H1 (cell line): Measurements from ENCODE around the gene POP5. TPM values are rescaled to one million over a fixed set of nuclear protein-coding genes. Genes with fewer than 3 reads are reported as not detected.

Source experiments
- ATF2 ChIP-seq: IDR thresholded peaks from 2 replicates; pipeline ENCODE4 v1.6.1; 2012; ENCODE audit warnings: low read length, inconsistent platforms
- JUN ChIP-seq: IDR thresholded peaks from 2 replicates; pipeline ENCODE4 v1.6.1; 2011; ENCODE audit warnings: low read depth, mild to moderate bottlenecking, improper control_type of control experiment, low read length
- polyA plus RNA-seq, 7 experiments: library from polyadenylated mRNA; depleted of rRNA in 3 of 7; stranded (reverse) in 5 of 7; unstranded in 2 of 7; fragments of >200 nt in 5 of 7; fragments of 200-250 nt in 2 of 7; gene quantifications; 1 replicate in 5 of 7; 2 replicates in 1 of 7; 4 replicates in 1 of 7; pipeline versions ENCODE4 v1.2.1 to v1.2.3, GENCODE V29; 2011 to 2013; ENCODE audit warnings: missing spikeins in 2 of 7, mixed read lengths in 2 of 7
- total RNA-seq: library from RNA; stranded (reverse); fragmentation: NEBNext Ultra II Directional; extraction: Animal tissue kit (Norgen Biotek cat#: 25700); gene quantifications from 2 replicates; pipeline ENCODE4 v1.2.1, GENCODE V29; 2021

Gene POP5
- total and polyA plus RNA-seq, 2 of the 8 experiments (the other 6 are each of a cell fraction or from before 2014, with no cell fraction given) = 59.7 to 124 TPM

GRCh38 chr12:120528861-120529525, 52.2 kb downstream of the POP5 start, which contains the start of gene COQ5 (continued):
- TF ChIP-seq ATF2 = peak; percentile 93
- TF ChIP-seq JUN = no peak

Other genes with a start within 250 kb of the POP5 start
- 51.9 and 53.1 TPM in 2 replicates for gene MSI1, start 212.2 kb downstream of the POP5 start, total RNA-seq
- 13.5 and 19.2 TPM in 2 replicates for gene MSI1, start 212.2 kb downstream of the POP5 start, polyA plus RNA-seq (2011; rRNA removed)
- gene COX6A1, start 143.3 kb downstream of the POP5 start, total RNA-seq = 437 and 465 TPM in 2 replicates
- gene COX6A1, start 143.3 kb downstream of the POP5 start, polyA plus RNA-seq (2011; rRNA removed) = 2,792 and 3,254 TPM in 2 replicates
- 58.5 and 63.4 TPM in 2 replicates for gene TRIAP1, start 135.0 kb downstream of the POP5 start, total RNA-seq
- 20.8 and 42.0 TPM in 2 replicates for gene TRIAP1, start 135.0 kb downstream of the POP5 start, polyA plus RNA-seq (2011; rRNA removed)
- gene GATC, start 135.0 kb downstream of the POP5 start, total RNA-seq = 30.4 and 34.2 TPM in 2 replicates
- 13.2 and 13.6 TPM in 2 replicates for gene GATC, start 135.0 kb downstream of the POP5 start, polyA plus RNA-seq (2011; rRNA removed)
- gene SRSF9, start 111.7 kb downstream of the POP5 start, total RNA-seq = 304 and 307 TPM in 2 replicates
- 148 and 172 TPM in 2 replicates for gene SRSF9, start 111.7 kb downstream of the POP5 start, polyA plus RNA-seq (2011; rRNA removed)
- 419 and 423 TPM in 2 replicates for gene DYNLL1, start 85.3 kb downstream of the POP5 start, total RNA-seq
- gene DYNLL1, start 85.3 kb downstream of the POP5 start, polyA plus RNA-seq (2011; rRNA removed) = 314 and 488 TPM in 2 replicates
- 35.1 and 38.3 TPM in 2 replicates for gene COQ5, start 52.2 kb downstream of the POP5 start, total RNA-seq
- gene COQ5, start 52.2 kb downstream of the POP5 start, polyA plus RNA-seq (2011; rRNA removed) = 23.5 and 35.8 TPM in 2 replicates
- gene RNF10, start 47.0 kb downstream of the POP5 start, total RNA-seq = 164 and 171 TPM in 2 replicates
- gene RNF10, start 47.0 kb downstream of the POP5 start, polyA plus RNA-seq (2011; rRNA removed) = 63.0 and 71.6 TPM in 2 replicates
- gene CABP1, start 59.2 kb upstream of the POP5 start, total RNA-seq = 7.4 and 8.5 TPM in 2 replicates
- gene CABP1, start 59.2 kb upstream of the POP5 start, polyA plus RNA-seq (2011; rRNA removed) = 3.9 and 4.5 TPM in 2 replicates
- gene MLEC, start 105.7 kb upstream of the POP5 start, total RNA-seq = 260 and 266 TPM in 2 replicates
- 34.4 and 37.1 TPM in 2 replicates for gene MLEC, start 105.7 kb upstream of the POP5 start, polyA plus RNA-seq (2011; rRNA removed)
- gene UNC119B, start 129.1 kb upstream of the POP5 start, total RNA-seq = 50.1 and 51.9 TPM in 2 replicates
- gene UNC119B, start 129.1 kb upstream of the POP5 start, polyA plus RNA-seq (2011; rRNA removed) = 40.5 and 40.6 TPM in 2 replicates
- gene ACADS, start 144.4 kb upstream of the POP5 start, total RNA-seq = 3.9 and 4.9 TPM in 2 replicates
- gene ACADS, start 144.4 kb upstream of the POP5 start, polyA plus RNA-seq (2011; rRNA removed) = 7.5 and 8.7 TPM in 2 replicates